MM.1S (cell line): Measurements from ENCODE around the gene SAMD3.
"Not testable (repeated sequence)": the region's sequence is repeated elsewhere in the genome, so short reads cannot be mapped to it uniquely, and the experiment has no call there.

ENCODE experiments used
- DNase-seq: peaks from one replicate; pipeline ENCODE4 v3.0.0-alpha.2; 2015
- H2AFZ ChIP-seq: fragments of 300-600 bp; sonication (generic); 2 replicates; pipeline ENCODE4 v1.6.0; 2016; ENCODE audit warnings: antibody characterized with exemption, low read length
- H3F3A ChIP-seq: fragments of 300-600 bp; sonication (generic); 2 replicates; pipeline ENCODE4 v1.6.1; 2016; ENCODE audit warnings: mild to moderate bottlenecking, antibody characterized with exemption, low read length, moderate library complexity, mixed read lengths; ENCODE audit not compliant: insufficient read depth
- H3K27ac ChIP-seq: fragments of 300-600 bp; sonication (generic); 2 replicates; pipeline ENCODE4 v1.5.1; 2016; ENCODE audit warnings: mild to moderate bottlenecking, low read length
- H3K27me3 ChIP-seq: fragments of 300-600 bp; sonication (generic); replicated peaks from 2 replicates; pipeline ENCODE4 v1.6.0; 2016; ENCODE audit warnings: low read length; ENCODE audit not compliant: insufficient read depth
- H3K36me3 ChIP-seq: fragments of 300-600 bp; sonication (generic); replicated peaks from 2 replicates; pipeline ENCODE4 v1.6.1; 2016; ENCODE audit warnings: mild to moderate bottlenecking, low read length, mixed read lengths; ENCODE audit not compliant: insufficient read depth
- H3K4me1 ChIP-seq: fragments of 300-600 bp; sonication (generic); 2 replicates; pipeline ENCODE4 v1.6.1; 2016; ENCODE audit warnings: low read length, mixed read lengths
- H3K4me2 ChIP-seq: fragments of 300-600 bp; sonication (generic); 2 replicates; pipeline ENCODE4 v1.6.0; 2016; ENCODE audit warnings: low read depth, low read length
- H3K4me3 ChIP-seq: fragments of 300-600 bp; sonication (generic); 2 replicates; pipeline ENCODE4 v1.5.1; 2016; ENCODE audit warnings: low read length, mixed read lengths
- H3K79me2 ChIP-seq: fragments of 300-600 bp; sonication (generic); 2 replicates; pipeline ENCODE4 v1.6.1; 2016; ENCODE audit warnings: mixed run types, low read length, mixed read lengths
- H3K9ac ChIP-seq: fragments of 300-600 bp; sonication (generic); 2 replicates; pipeline ENCODE4 v1.6.1; 2016; ENCODE audit warnings: low read length, mixed read lengths
- H3K9me2 ChIP-seq: fragments of 300-600 bp; sonication (generic); replicated peaks from 2 replicates; pipeline ENCODE4 v1.6.1; 2016; ENCODE audit warnings: mild to moderate bottlenecking, low read length, mixed read lengths; ENCODE audit not compliant: insufficient read depth
- H3K9me3 ChIP-seq: fragments of 300-600 bp; sonication (generic); replicated peaks from 2 replicates; pipeline ENCODE4 v1.6.1; 2016; ENCODE audit warnings: mild to moderate bottlenecking, low read length, mixed read lengths; ENCODE audit not compliant: insufficient read depth
- H4K20me1 ChIP-seq: fragments of 300-600 bp; sonication (generic); 2 replicates; pipeline ENCODE4 v1.6.1; 2016; ENCODE audit warnings: mild to moderate bottlenecking, low read length, moderate library complexity, mixed read lengths; ENCODE audit not compliant: insufficient read depth
- EZH2 ChIP-seq: fragments of 300-600 bp; sonication (generic); optimal IDR thresholded peaks from 2 replicates; pipeline ENCODE3; 2017; ENCODE audit warnings: low read depth, mild to moderate bottlenecking, antibody characterized with exemption, low read length, mixed read lengths
- EZH2phosphoT487 ChIP-seq: fragments of 300-600 bp; sonication (generic); IDR thresholded peaks from 2 replicates; pipeline ENCODE4 v1.6.1; 2018; ENCODE audit warnings: antibody characterized with exemption, low read length
- TF ChIP-seq, protein P1 (sequence below): fragments of 300-600 bp; sonication (generic); IDR thresholded peaks from 2 replicates; pipeline ENCODE4 v1.5.1; 2016; ENCODE audit warnings: antibody characterized with exemption, low read length, mixed read lengths

SAMD3 gene

GRCh38 chr6:130182466-130182865 lies 40.3 kb downstream of the SAMD3 start:
- Histone ChIP-seq H3K36me3 (no peaks in the 10 kb centered on the region), H4K20me1 (no peaks in the 10 kb centered on the region), H3K79me2 (no peaks in the 10 kb centered on the region), H2AFZ (no peak overlapping the region), H3K27ac (no peak overlapping the region), H3K9me3 (no peaks in the 10 kb centered on the region), H3K4me2 (no peak overlapping the region), H3K9me2 (no peaks in the 10 kb centered on the region), H3K27me3 (no peaks in the 10 kb centered on the region), H3F3A (no peaks in the 10 kb centered on the region), H3K4me3 (no peak overlapping the region), H3K4me1 (no peaks in the 10 kb centered on the region), H3K9ac (no peak overlapping the region)
- no peak for DNase-seq
- TF ChIP-seq, protein P1, sequence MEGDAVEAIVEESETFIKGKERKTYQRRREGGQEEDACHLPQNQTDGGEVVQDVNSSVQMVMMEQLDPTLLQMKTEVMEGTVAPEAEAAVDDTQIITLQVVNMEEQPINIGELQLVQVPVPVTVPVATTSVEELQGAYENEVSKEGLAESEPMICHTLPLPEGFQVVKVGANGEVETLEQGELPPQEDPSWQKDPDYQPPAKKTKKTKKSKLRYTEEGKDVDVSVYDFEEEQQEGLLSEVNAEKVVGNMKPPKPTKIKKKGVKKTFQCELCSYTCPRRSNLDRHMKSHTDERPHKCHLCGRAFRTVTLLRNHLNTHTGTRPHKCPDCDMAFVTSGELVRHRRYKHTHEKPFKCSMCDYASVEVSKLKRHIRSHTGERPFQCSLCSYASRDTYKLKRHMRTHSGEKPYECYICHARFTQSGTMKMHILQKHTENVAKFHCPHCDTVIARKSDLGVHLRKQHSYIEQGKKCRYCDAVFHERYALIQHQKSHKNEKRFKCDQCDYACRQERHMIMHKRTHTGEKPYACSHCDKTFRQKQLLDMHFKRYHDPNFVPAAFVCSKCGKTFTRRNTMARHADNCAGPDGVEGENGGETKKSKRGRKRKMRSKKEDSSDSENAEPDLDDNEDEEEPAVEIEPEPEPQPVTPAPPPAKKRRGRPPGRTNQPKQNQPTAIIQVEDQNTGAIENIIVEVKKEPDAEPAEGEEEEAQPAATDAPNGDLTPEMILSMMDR = no peak
- TF ChIP-seq EZH2 (no peak), EZH2phosphoT487 (no peak)

- Histone ChIP-seq H3K36me3 (no peaks in the 10 kb centered on the region), H3K4me3 (no peak overlapping the region), H3K9ac (no peak overlapping the region), H3F3A (no peaks in the 10 kb centered on the region), H3K4me1 (no peaks in the 10 kb centered on the region), H3K79me2 (no peaks in the 10 kb centered on the region), H3K27ac (no peak overlapping the region), H4K20me1 (no peaks in the 10 kb centered on the region), H3K4me2 (no peak overlapping the region), H3K9me3 (no peaks in the 10 kb centered on the region), H2AFZ (no peak overlapping the region), H3K9me2 (no peaks in the 10 kb centered on the region), H3K27me3 (no peaks in the 10 kb centered on the region)
- TF ChIP-seq, protein P1 = no peak
- TF ChIP-seq EZH2 (no peak), EZH2phosphoT487 (no peak)
- no peak for DNase-seq
These were observed 44.1 kb downstream of the SAMD3 start for GRCh38 chr6:130178692-130179091.

DNA sequence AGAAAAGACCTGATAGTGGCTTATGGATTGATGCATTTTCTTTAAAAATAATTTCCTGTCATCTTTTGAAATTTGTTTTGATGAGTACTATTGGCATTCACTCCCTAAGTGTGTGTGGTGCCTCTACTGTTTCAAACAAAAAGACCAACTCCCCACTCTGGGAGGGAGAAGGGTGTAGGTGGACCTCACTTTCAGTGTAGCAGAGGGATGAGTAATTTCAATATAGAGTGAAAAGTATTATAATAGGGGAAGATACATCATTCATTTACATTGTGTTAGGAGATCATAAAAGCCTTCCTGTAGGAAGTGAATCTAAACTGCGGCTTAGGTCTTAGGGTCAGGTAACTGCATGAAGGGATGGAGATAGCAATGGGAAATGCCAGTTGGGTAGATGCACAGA lies 46.4 kb downstream of the SAMD3 start:
- Histone ChIP-seq H3K4me1 (no peaks in the 10 kb centered on the region), H3F3A (no peaks in the 10 kb centered on the region), H3K4me2 (no peak overlapping the region), H2AFZ (no peak overlapping the region), H3K27ac (no peak overlapping the region), H3K9ac (no peak overlapping the region), H3K27me3 (no peaks in the 10 kb centered on the region), H3K9me2 (no peaks in the 10 kb centered on the region), H3K79me2 (no peaks in the 10 kb centered on the region), H3K4me3 (no peak overlapping the region), H4K20me1 (no peaks in the 10 kb centered on the region), H3K9me3 (no peaks in the 10 kb centered on the region), H3K36me3 (no peaks in the 10 kb centered on the region)
- no peak for DNase-seq
- no peak for TF ChIP-seq EZH2
- TF ChIP-seq EZH2phosphoT487 = no peak
- TF ChIP-seq, protein P1 = no peak

- not testable (repeated sequence) for H3K4me3 ChIP-seq, H3K4me1 ChIP-seq
These were observed 49.3 kb downstream of the SAMD3 start for GRCh38 chr6:130173377-130174004.

GRCh38 chr6:130170160-130170559 lies 52.6 kb downstream of the SAMD3 start:
- H3K36me3 ChIP-seq, H3K9ac ChIP-seq, H2AFZ ChIP-seq, H3K27ac ChIP-seq, H4K20me1 ChIP-seq, H3K4me2 ChIP-seq, DNase-seq, H3K4me1 ChIP-seq, H3F3A ChIP-seq, H3K27me3 ChIP-seq, H3K79me2 ChIP-seq, H3K4me3 ChIP-seq, H3K9me3 ChIP-seq, H3K9me2 ChIP-seq: not testable (repeated sequence)

More at GRCh38 chr6:130173377-130174004, 49.3 kb downstream of the SAMD3 start:
- not testable (repeated sequence) for H3K79me2 ChIP-seq, H3K9me3 ChIP-seq, H3K27ac ChIP-seq, H3K9ac ChIP-seq, H3K4me2 ChIP-seq, H3K36me3 ChIP-seq, H3F3A ChIP-seq, H3K27me3 ChIP-seq, H3K9me2 ChIP-seq, DNase-seq, H4K20me1 ChIP-seq, H2AFZ ChIP-seq
